Cardiac muscle cell (in vitro differentiated cells and primary cell): ENCODE measurements around the gene UTS2B. TPM values are rescaled to one million over a fixed set of nuclear protein-coding genes. Genes with fewer than 3 reads are reported as not detected.

Source experiments
- DNase-seq, 2 donors: peaks; one replicate each; pipeline versions ENCODE4 v3.0.0 to v3.0.0-alpha.2; 2010 to 2017; ENCODE audit warnings: low read depth in 1 of 2, low spot score in 1 of 2
- H3K27ac ChIP-seq: fragments of 200-600 bp; sonication (generic); 2 replicates; pipeline ENCODE4 v1.5.1; 2016
- H3K27me3 ChIP-seq: fragments of 200-600 bp; sonication (generic); 2 replicates; pipeline ENCODE4 v1.6.0; 2016; ENCODE audit warnings: control low read depth
- H3K36me3 ChIP-seq: fragments of 200-600 bp; sonication (generic); 2 replicates; pipeline ENCODE4 v1.5.1; 2016; ENCODE audit warnings: control low read depth
- H3K4me1 ChIP-seq: fragments of 200-600 bp; sonication (generic); 2 replicates; pipeline ENCODE4 v1.8.1; 2017; ENCODE audit warnings: low read depth, mild to moderate bottlenecking, mixed run types
- H3K4me3 ChIP-seq: fragments of 200-600 bp; sonication (generic); 2 replicates; pipeline ENCODE4 v1.5.1; 2016; ENCODE audit warnings: mild to moderate bottlenecking
- H3K9me3 ChIP-seq: fragments of 200-600 bp; sonication (generic); 2 replicates; pipeline ENCODE4 v1.5.1; 2017; ENCODE audit warnings: low read depth, mild to moderate bottlenecking, control low read depth
- polyA plus RNA-seq: library from polyadenylated mRNA; unstranded; fragments of >200 nt; fragmentation: Nextera tagmentation; extraction: Ambion mirVana; gene quantifications from 2 replicates; pipeline ENCODE4 v1.2.1, GENCODE V29; 2016
- total RNA-seq: library from RNA; depleted of rRNA; stranded (reverse); fragments of >200 nt; gene quantifications from 2 replicates; pipeline ENCODE4 v1.2.3, GENCODE V29; 2016
- TF ChIP-seq, protein P1 (sequence below): IDR thresholded peaks from 2 replicates; pipeline ENCODE4 v1.5.1; 2012; ENCODE audit warnings: low read depth, mild to moderate bottlenecking, low read length

Gene UTS2B
- total and polyA plus RNA-seq, 2 experiments from 2014 or later, result 1.9 TPM; not detected in 1

DNA sequence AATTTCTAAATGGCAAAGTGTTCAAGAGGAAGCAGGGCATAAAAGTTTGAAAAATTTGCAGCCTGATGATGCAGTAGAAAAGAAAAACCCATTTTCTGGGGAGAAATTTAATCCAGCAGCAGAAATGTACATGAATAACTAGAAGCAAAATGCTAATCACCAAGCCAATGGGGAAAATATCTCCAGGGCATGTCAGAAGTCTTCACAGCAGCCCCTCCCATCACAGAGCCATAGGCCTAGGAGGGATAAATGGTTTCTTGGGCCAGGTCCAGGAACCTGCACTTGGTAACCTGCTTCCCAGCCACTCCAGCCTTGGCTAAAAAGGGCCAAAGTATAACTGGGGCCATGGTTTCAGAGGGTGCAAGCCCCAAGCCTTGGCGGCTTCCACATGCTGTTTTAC, 108.7 kb downstream of the UTS2B start:
- Histone ChIP-seq H3K4me1 (no peaks in the 10 kb centered on the region), H3K27ac (no peak overlapping the region), H3K27me3 (no peaks in the 10 kb centered on the region), H3K9me3 (no peaks in the 10 kb centered on the region), H3K4me3 (no peak overlapping the region), H3K36me3 (no peaks in the 10 kb centered on the region)
- DNase-seq, result no peak
- TF ChIP-seq, protein P1, sequence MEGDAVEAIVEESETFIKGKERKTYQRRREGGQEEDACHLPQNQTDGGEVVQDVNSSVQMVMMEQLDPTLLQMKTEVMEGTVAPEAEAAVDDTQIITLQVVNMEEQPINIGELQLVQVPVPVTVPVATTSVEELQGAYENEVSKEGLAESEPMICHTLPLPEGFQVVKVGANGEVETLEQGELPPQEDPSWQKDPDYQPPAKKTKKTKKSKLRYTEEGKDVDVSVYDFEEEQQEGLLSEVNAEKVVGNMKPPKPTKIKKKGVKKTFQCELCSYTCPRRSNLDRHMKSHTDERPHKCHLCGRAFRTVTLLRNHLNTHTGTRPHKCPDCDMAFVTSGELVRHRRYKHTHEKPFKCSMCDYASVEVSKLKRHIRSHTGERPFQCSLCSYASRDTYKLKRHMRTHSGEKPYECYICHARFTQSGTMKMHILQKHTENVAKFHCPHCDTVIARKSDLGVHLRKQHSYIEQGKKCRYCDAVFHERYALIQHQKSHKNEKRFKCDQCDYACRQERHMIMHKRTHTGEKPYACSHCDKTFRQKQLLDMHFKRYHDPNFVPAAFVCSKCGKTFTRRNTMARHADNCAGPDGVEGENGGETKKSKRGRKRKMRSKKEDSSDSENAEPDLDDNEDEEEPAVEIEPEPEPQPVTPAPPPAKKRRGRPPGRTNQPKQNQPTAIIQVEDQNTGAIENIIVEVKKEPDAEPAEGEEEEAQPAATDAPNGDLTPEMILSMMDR, result no peak

DNA sequence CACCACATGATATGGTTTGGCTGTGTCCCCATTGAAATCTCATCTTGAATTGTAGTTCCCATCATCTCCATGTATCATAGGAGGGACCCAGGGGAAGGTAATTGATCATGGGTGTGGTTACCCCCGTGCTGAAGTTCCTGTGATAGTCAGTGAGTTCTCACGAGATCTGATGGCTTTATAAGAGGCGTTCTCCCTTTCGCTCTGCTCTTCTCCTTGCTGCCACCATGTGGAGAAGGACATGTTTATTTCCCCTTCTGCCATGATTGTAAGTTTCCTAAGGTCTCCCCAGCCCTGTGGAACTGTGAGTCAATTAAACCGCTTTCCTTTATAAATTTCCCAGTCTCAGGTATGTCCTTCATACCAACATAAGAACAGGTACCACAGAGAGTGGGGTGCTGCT, 109.4 kb downstream of the UTS2B start:
- TF ChIP-seq, protein P1, result peak; percentile 5
- Histone ChIP-seq H3K36me3 (no peaks in the 10 kb centered on the region), H3K4me1 (no peaks in the 10 kb centered on the region)

GRCh38 chr3:191217301-191217700, 113.0 kb downstream of the UTS2B start:
- TF ChIP-seq, protein P1, result no peak
- DNase-seq, result no peak
- Histone ChIP-seq H3K4me1 (no peaks in the 10 kb centered on the region), H3K36me3 (no peaks in the 10 kb centered on the region), H3K27ac (no peak overlapping the region), H3K4me3 (no peak overlapping the region), H3K9me3 (no peaks in the 10 kb centered on the region), H3K27me3 (no peaks in the 10 kb centered on the region)

More for the DNA sequence above, 109.4 kb downstream of the UTS2B start:
- H3K9me3 ChIP-seq, result no peaks in the 10 kb centered on the region
- H3K27ac ChIP-seq, result no peak overlapping the region
- peak in 1 of 2 donors; percentile 5 for DNase-seq
- H3K27me3 ChIP-seq, result no peaks in the 10 kb centered on the region
- H3K4me3 ChIP-seq, result no peak overlapping the region

Other genes with a start within 250 kb of the UTS2B start
- gene OSTN, start 131.3 kb downstream of the UTS2B start, total RNA-seq, result 0.06 TPM in 1 of 2 replicates, not detected in the other
- gene OSTN, start 131.3 kb downstream of the UTS2B start, polyA plus RNA-seq, result not detected in 2 replicates
- gene CCDC50, start 1.1 kb downstream of the UTS2B start, total RNA-seq, result 68.6 and 82.3 TPM in 2 replicates
- 25.3 and 34.1 TPM in 2 replicates for gene CCDC50, start 1.1 kb downstream of the UTS2B start, polyA plus RNA-seq
- not detected in 2 replicates for gene PYDC2, start 130.6 kb upstream of the UTS2B start, total RNA-seq
- gene PYDC2, start 130.6 kb upstream of the UTS2B start, polyA plus RNA-seq, result not detected in 2 replicates